Calu3 (cell line): ENCODE measurements around the gene COL8A1. TPM values are rescaled to one million over a fixed set of nuclear protein-coding genes. Genes with fewer than 3 reads are reported as not detected.

Experiments
- BruUV-seq: library from RNA; stranded (reverse); fragments of 400-500 nt; replicated peaks from 2 replicates; lab custom pipeline; 2021; lab: Mats Ljungman, UMichigan
- CTCF ChIA-PET: fragments of 300-600 bp; sonication (Branson Sonifier 250); formaldehyde crosslinking; loops from one replicate; lab custom pipeline; 2022; ENCODE audit warnings: antibody characterized with exemption; lab: Charles Lee
- DNase-seq: peaks from one replicate; pipeline ENCODE4 v3.0.0; 2022
- H3K27ac Mint-ChIP-seq: one replicate; pipeline ENCODE4 v1.8.0; 2022; ENCODE audit warnings: mixed read lengths; ENCODE audit not compliant: unreplicated experiment
- H3K27me3 Mint-ChIP-seq: one replicate; pipeline ENCODE4 v1.8.0; 2022; ENCODE audit warnings: mixed read lengths; ENCODE audit not compliant: unreplicated experiment
- H3K36me3 Mint-ChIP-seq: one replicate; pipeline ENCODE4 v1.8.0; 2022; ENCODE audit warnings: mild to moderate bottlenecking, moderate library complexity, mixed read lengths; ENCODE audit not compliant: insufficient read depth, unreplicated experiment
- H3K4me1 Mint-ChIP-seq: one replicate; pipeline ENCODE4 v1.8.0; 2022; ENCODE audit warnings: mild to moderate bottlenecking, low read depth, mixed read lengths; ENCODE audit not compliant: unreplicated experiment
- H3K4me3 Mint-ChIP-seq: one replicate; pipeline ENCODE4 v1.8.0; 2022; ENCODE audit warnings: mild to moderate bottlenecking, low read depth, moderate library complexity, mixed read lengths; ENCODE audit not compliant: unreplicated experiment
- H3K9me3 Mint-ChIP-seq: one replicate; pipeline ENCODE4 v1.8.0; 2022; ENCODE audit warnings: low read depth, mixed read lengths; ENCODE audit not compliant: unreplicated experiment
- CTCF ChIP-seq: fragments of 200-600 bp; IDR thresholded peaks from one replicate; pipeline ENCODE4 v1.8.0; 2022; ENCODE audit warnings: antibody characterized with exemption; ENCODE audit not compliant: unreplicated experiment
- intact Hi-C: fragments of 100-400 bp; cut with micrococcal nuclease; formaldehyde crosslinking; loops from one replicate; pipeline ENCODE4 v1.10.0; 2022; ENCODE audit not compliant: unreplicated experiment
- total RNA-seq: library from RNA; stranded (reverse); gene quantifications from 2 replicates; pipeline ENCODE4 v1.2.3, GENCODE V29; 2022

The COL8A1 gene
- total RNA-seq, 1 experiment from 2014 or later = 0.71 TPM

- no peak overlapping the region for H3K27ac Mint-ChIP-seq
- no peaks in the 10 kb centered on the region for H3K4me1 Mint-ChIP-seq
- no peaks in the 10 kb centered on the region for H3K27me3 Mint-ChIP-seq
- H3K36me3 Mint-ChIP-seq = peaks cover 5% of the 10 kb centered on the region
- H3K4me3 Mint-ChIP-seq = no peak overlapping the region
- no TSS peak for BruUV-seq
- DNase-seq = no peak
- CTCF ChIA-PET = no interaction called here
- intact Hi-C loops = no loop called here
- no peak for TF ChIP-seq CTCF
- no peaks in the 10 kb centered on the region for H3K9me3 Mint-ChIP-seq
These were observed 18.2 kb downstream of the COL8A1 start for GRCh38 chr3:99656624-99657023.

- no peak for DNase-seq
These were observed 19.9 kb downstream of the COL8A1 start for GRCh38 chr3:99658274-99658673.

GRCh38 chr3:99659032-99659431 is 20.6 kb downstream of the COL8A1 start:
- CTCF ChIA-PET = no interaction called here
- DNase-seq = no peak
- H3K4me3 Mint-ChIP-seq = no peak overlapping the region
- no peak overlapping the region for H3K27ac Mint-ChIP-seq
- no TSS peak for BruUV-seq
- no peaks in the 10 kb centered on the region for H3K4me1 Mint-ChIP-seq
- H3K9me3 Mint-ChIP-seq = no peaks in the 10 kb centered on the region
- H3K27me3 Mint-ChIP-seq = no peaks in the 10 kb centered on the region
- intact Hi-C loops = no loop called here
- peaks cover 5% of the 10 kb centered on the region for H3K36me3 Mint-ChIP-seq
- TF ChIP-seq CTCF = no peak

More at GRCh38 chr3:99658274-99658673, 19.9 kb downstream of the COL8A1 start:
- Mint-ChIP-seq H3K36me3 (peaks cover 5% of the 10 kb centered on the region), H3K27ac (no peak overlapping the region), H3K4me1 (no peaks in the 10 kb centered on the region), H3K9me3 (no peaks in the 10 kb centered on the region), H3K4me3 (no peak overlapping the region), H3K27me3 (no peaks in the 10 kb centered on the region)
- BruUV-seq = no TSS peak
- intact Hi-C loops = no loop called here
- TF ChIP-seq CTCF = no peak
- CTCF ChIA-PET = no interaction called here

GRCh38 chr3:99659951-99660350 is 21.6 kb downstream of the COL8A1 start:
- BruUV-seq = no TSS peak
- intact Hi-C loops = no loop called here
- H3K4me1 Mint-ChIP-seq = peaks cover 6% of the 10 kb centered on the region
- no peak for TF ChIP-seq CTCF
- H3K36me3 Mint-ChIP-seq = peaks cover 5% of the 10 kb centered on the region
- H3K27ac Mint-ChIP-seq = no peak overlapping the region
- H3K9me3 Mint-ChIP-seq = no peaks in the 10 kb centered on the region
- no peaks in the 10 kb centered on the region for H3K27me3 Mint-ChIP-seq
- CTCF ChIA-PET = interaction anchor here (0.5 kb wide), 1 partner anchor 637 kb away, joined by 3 read pairs; no protein-coding TSS in a partner anchor
- no peak overlapping the region for H3K4me3 Mint-ChIP-seq
- no peak for DNase-seq
